DND-41 (cell line): Measurements from ENCODE around the gene OR10A5.
"Not testable (repeated sequence)": the region's sequence is repeated elsewhere in the genome, so short reads cannot be mapped to it uniquely, and the experiment has no call there.

ENCODE experiments used
- ATAC-seq: fragments of 200-7000 bp; cut with Tn5 transposase; 3 replicates; pipeline ENCODE4 v1.9.1; 2021; ENCODE audit warnings: low read depth; ENCODE audit not compliant: insufficient read depth
- DNase-seq: peaks from one replicate; pipeline ENCODE4 v3.0.0-alpha.2; 2020
- H2AFZ ChIP-seq: 2 replicates; pipeline ENCODE4 v1.6.0; 2012; ENCODE audit warnings: low read depth, low read length
- H3K27ac ChIP-seq: 2 replicates; pipeline ENCODE4 v1.5.1; 2012; ENCODE audit warnings: low read length, inconsistent platforms
- H3K27me3 ChIP-seq: fragments of 200-600 bp; sonication (generic); 2 replicates; pipeline ENCODE4 v1.6.0; 2012; ENCODE audit warnings: low read length, mild to moderate bottlenecking, inconsistent platforms; ENCODE audit not compliant: insufficient read depth, poor library complexity
- H3K36me3 ChIP-seq: 2 replicates; pipeline ENCODE4 v1.5.1; 2012; ENCODE audit warnings: low read length, inconsistent platforms; ENCODE audit not compliant: insufficient read depth
- H3K4me1 ChIP-seq: 2 replicates; pipeline ENCODE4 v1.5.1; 2012; ENCODE audit warnings: mild to moderate bottlenecking, low read length; ENCODE audit not compliant: insufficient read depth
- H3K4me2 ChIP-seq: 2 replicates; pipeline ENCODE4 v1.6.0; 2012; ENCODE audit warnings: mild to moderate bottlenecking, moderate library complexity, low read length, inconsistent platforms; ENCODE audit not compliant: insufficient read depth
- H3K4me3 ChIP-seq, 2 experiments: fragments of 200-600 bp in 1 of 2; shearing (Covaris generic) in 1 of 2; 2 replicates each; pipeline ENCODE4 v1.5.1; 2012 to 2016; ENCODE audit warnings: inconsistent platforms in 2 of 2, low read length in 2 of 2, mild to moderate bottlenecking in 2 of 2, low read depth in 1 of 2, moderate library complexity in 1 of 2
- H3K79me2 ChIP-seq: 2 replicates; pipeline ENCODE4 v1.6.0; 2012; ENCODE audit warnings: low read length, inconsistent platforms; ENCODE audit not compliant: insufficient read depth
- H3K9ac ChIP-seq: 2 replicates; pipeline ENCODE4 v1.6.0; 2012; ENCODE audit warnings: low read depth, mild to moderate bottlenecking, inconsistent platforms, low read length, moderate library complexity
- H3K9me3 ChIP-seq: 2 replicates; pipeline ENCODE4 v1.5.1; 2012; ENCODE audit warnings: low read length, moderate library complexity, mild to moderate bottlenecking, inconsistent platforms; ENCODE audit not compliant: insufficient read depth, severe bottlenecking
- H4K20me1 ChIP-seq: 2 replicates; pipeline ENCODE4 v1.6.0; 2012; ENCODE audit warnings: low read length; ENCODE audit not compliant: insufficient read depth
- EZH2 ChIP-seq: IDR thresholded peaks from 3 replicates; pipeline ENCODE4 v1.6.1; 2012; ENCODE audit warnings: borderline replicate concordance, low read depth, mild to moderate bottlenecking, moderate library complexity, low read length, inconsistent platforms; ENCODE audit not compliant: severe bottlenecking
- TF ChIP-seq, protein P1 (sequence below): IDR thresholded peaks from 2 replicates; pipeline ENCODE4 v1.5.1; 2012; ENCODE audit warnings: borderline replicate concordance, low read length, moderate library complexity, mild to moderate bottlenecking; ENCODE audit not compliant: poor library complexity, severe bottlenecking; ENCODE audit errors: extremely low read depth

OR10A5 gene

DNA sequence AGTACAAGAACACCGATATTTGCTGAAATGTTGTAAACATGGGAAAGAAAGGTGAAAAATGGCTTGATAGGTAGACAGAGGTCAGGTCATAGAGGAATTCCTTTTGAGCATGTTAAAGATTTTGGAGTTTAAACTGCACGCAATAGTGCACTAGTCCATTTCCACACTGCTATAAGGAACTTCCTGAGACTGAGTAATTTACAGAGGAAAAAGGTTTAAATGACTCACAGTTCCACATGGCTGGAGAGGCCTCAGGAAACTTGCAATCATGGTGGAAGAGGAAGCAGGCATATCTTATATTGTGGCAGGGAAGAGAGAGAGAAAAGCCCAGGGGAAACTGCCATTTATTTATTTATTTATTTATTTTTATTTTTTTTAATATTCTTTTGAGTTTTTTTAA lies 5.0 kb downstream of the OR10A5 start:
- Histone ChIP-seq H3K4me2 (no peak overlapping the region), H3K79me2 (no peaks in the 10 kb centered on the region), H3K4me3 (no peak overlapping the region), H4K20me1 (no peaks in the 10 kb centered on the region), H2AFZ (no peak overlapping the region), H3K36me3 (no peaks in the 10 kb centered on the region), H3K4me1 (no peaks in the 10 kb centered on the region), H3K27ac (no peak overlapping the region), H3K9me3 (peaks cover 7% of the 10 kb centered on the region), H3K27me3 (no peaks in the 10 kb centered on the region), H3K9ac (no peak overlapping the region)
- TF ChIP-seq, protein P1, sequence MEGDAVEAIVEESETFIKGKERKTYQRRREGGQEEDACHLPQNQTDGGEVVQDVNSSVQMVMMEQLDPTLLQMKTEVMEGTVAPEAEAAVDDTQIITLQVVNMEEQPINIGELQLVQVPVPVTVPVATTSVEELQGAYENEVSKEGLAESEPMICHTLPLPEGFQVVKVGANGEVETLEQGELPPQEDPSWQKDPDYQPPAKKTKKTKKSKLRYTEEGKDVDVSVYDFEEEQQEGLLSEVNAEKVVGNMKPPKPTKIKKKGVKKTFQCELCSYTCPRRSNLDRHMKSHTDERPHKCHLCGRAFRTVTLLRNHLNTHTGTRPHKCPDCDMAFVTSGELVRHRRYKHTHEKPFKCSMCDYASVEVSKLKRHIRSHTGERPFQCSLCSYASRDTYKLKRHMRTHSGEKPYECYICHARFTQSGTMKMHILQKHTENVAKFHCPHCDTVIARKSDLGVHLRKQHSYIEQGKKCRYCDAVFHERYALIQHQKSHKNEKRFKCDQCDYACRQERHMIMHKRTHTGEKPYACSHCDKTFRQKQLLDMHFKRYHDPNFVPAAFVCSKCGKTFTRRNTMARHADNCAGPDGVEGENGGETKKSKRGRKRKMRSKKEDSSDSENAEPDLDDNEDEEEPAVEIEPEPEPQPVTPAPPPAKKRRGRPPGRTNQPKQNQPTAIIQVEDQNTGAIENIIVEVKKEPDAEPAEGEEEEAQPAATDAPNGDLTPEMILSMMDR: no peak
- TF ChIP-seq EZH2: no peak
- no peak for ATAC-seq
- no peak for DNase-seq

DNA sequence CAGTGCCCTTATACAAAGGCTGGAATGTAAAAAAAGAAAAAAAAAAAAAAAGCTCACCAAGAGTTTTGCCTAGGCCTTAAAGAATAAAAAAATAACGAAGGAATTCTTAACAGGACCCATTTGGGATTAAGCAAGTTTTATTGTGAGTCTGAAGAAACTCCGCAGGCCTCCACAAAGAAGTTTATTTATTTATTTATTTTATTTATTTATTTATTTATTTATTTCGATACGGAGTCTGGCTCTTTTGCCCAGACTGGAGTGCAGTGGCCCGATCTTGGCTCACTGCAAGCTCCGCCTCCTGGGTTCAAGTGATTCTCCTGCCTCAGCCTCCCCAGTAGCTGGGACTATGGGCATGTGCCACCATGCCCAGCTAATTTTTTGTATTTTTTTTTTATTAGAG lies 9.3 kb downstream of the OR10A5 start:
- H3K27ac ChIP-seq, H2AFZ ChIP-seq, H3K4me3 ChIP-seq, H3K4me1 ChIP-seq, H3K79me2 ChIP-seq, H4K20me1 ChIP-seq, ATAC-seq, H3K9ac ChIP-seq, H3K4me2 ChIP-seq, H3K9me3 ChIP-seq, H3K36me3 ChIP-seq, DNase-seq, H3K27me3 ChIP-seq: not testable (repeated sequence)

DNA sequence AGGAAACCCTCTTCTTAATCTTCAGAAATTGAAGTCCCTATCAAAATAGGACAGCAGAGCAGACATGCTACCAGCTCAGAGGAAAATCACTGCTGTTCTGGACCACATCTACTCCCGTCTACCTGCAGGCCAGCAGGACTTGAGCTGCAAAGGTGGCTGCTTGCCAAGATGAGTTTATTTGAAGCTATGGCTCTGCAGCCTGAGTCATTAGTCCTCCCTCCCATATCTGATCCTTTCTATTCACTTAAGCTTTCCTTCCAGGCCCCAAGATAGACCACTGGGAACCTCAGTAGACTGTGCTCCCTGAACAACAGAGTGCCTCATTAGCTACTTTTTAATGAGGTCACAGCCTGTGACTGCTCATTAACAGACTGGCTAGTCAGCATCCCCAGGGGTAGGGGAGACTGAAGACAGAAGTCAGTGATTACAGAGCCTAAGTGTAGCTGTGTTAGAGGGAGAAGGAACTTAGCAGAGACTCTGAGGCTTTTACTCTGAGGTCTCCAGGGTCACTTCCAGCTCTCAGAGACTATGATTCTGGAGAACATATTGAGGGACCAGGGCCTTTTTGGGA lies 10.6 kb downstream of the OR10A5 start:
- TF ChIP-seq EZH2: no peak
- TF ChIP-seq, protein P1: no peak
- Histone ChIP-seq H3K9me3 (peaks cover 7% of the 10 kb centered on the region), H3K27ac (no peak overlapping the region), H3K36me3 (no peaks in the 10 kb centered on the region), H3K4me3 (no peak overlapping the region), H3K9ac (no peak overlapping the region), H3K79me2 (no peaks in the 10 kb centered on the region), H4K20me1 (no peaks in the 10 kb centered on the region), H2AFZ (no peak overlapping the region), H3K4me2 (no peak overlapping the region), H3K4me1 (no peaks in the 10 kb centered on the region), H3K27me3 (no peaks in the 10 kb centered on the region)
- no peak for DNase-seq
- no peak for ATAC-seq

DNA sequence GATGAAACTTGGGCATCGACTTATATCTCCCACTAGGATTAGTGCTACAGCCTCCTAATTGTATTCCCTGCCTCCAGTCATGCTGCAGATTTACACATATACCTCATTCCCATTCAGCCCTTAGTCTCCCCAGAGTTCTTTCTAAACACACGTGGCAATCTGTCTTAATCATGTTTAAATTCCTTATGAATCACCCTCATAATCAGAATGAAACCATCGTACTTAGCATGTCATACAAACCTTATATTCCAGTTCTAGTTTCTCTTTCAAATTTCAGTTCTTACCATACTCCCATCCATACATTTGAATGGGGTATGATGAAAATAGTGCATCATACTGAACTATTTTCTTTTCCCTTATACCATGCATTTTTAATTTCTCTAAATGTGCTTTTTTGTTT lies 11.4 kb downstream of the OR10A5 start:
- H3K27ac ChIP-seq: no peak overlapping the region
- no peak overlapping the region for H3K4me2 ChIP-seq
- H3K27me3 ChIP-seq: no peaks in the 10 kb centered on the region
- no peak for TF ChIP-seq EZH2
- TF ChIP-seq, protein P1: no peak
- H3K4me3 ChIP-seq: no peak overlapping the region
- H3K9me3 ChIP-seq: peaks cover 7% of the 10 kb centered on the region
- no peak overlapping the region for H2AFZ ChIP-seq
- H4K20me1 ChIP-seq: no peaks in the 10 kb centered on the region
- no peaks in the 10 kb centered on the region for H3K36me3 ChIP-seq
- H3K4me1 ChIP-seq: no peaks in the 10 kb centered on the region
- DNase-seq: no peak
- no peak for ATAC-seq
- H3K9ac ChIP-seq: no peak overlapping the region
- H3K79me2 ChIP-seq: no peaks in the 10 kb centered on the region
